Measurements from ENCODE around the gene PRKCH.

DNA sequence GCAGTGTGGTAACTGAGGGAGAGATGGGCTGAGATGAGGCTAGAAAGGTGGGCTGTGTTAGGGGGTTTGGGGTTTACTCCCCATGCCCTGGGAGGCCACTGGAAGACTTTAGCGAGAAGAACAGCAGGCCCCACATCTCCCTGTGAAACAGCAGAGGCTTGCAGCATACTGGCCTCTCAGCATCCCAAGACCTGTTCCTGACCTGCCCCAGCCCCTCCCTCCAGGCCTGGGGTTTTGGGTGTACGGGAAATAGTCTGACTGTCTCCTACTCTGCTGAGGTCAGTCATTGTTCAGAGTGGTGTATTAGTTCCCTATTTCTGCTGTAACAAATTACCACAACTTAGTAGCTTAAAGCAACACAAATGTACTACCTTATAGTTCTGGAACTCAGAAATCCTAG lies 270.5 kb downstream of the PRKCH start:
- TF ChIP-seq, protein P1, sequence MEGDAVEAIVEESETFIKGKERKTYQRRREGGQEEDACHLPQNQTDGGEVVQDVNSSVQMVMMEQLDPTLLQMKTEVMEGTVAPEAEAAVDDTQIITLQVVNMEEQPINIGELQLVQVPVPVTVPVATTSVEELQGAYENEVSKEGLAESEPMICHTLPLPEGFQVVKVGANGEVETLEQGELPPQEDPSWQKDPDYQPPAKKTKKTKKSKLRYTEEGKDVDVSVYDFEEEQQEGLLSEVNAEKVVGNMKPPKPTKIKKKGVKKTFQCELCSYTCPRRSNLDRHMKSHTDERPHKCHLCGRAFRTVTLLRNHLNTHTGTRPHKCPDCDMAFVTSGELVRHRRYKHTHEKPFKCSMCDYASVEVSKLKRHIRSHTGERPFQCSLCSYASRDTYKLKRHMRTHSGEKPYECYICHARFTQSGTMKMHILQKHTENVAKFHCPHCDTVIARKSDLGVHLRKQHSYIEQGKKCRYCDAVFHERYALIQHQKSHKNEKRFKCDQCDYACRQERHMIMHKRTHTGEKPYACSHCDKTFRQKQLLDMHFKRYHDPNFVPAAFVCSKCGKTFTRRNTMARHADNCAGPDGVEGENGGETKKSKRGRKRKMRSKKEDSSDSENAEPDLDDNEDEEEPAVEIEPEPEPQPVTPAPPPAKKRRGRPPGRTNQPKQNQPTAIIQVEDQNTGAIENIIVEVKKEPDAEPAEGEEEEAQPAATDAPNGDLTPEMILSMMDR (IDR thresholded peaks at IDR 0.05; ENCODE audit: borderline replicate concordance, extremely low read depth, low read length, poor library complexity, severe bottlenecking) = no peak
- no peak for TF ChIP-seq EZH2 (IDR thresholded peaks at IDR 0.05; ENCODE audit: borderline replicate concordance, low read depth, low read length, severe bottlenecking)
